CD14-positive monocyte (primary cell): ENCODE data around the gene APLN. TPM values are rescaled to one million over a fixed set of nuclear protein-coding genes. Genes with fewer than 3 reads are reported as not detected.

Source experiments
- DNase-seq, 3 donors: peaks; one replicate each; pipeline ENCODE4 v3.0.0-alpha.2; 2011 to 2022
- H2AFZ ChIP-seq: 2 replicates; pipeline ENCODE4 v1.6.0; 2012; ENCODE audit warnings: mild to moderate bottlenecking, low read depth, low read length, inconsistent platforms; ENCODE audit not compliant: insufficient read depth, poor library complexity, severe bottlenecking
- H3K27ac ChIP-seq, 2 donors: 1 replicate in 1 of 2; 2 replicates in 1 of 2; pipeline ENCODE4 v1.5.1; 2012 to 2013; ENCODE audit warnings: low read length in 2 of 2, control low read depth in 1 of 2, inconsistent platforms in 1 of 2, low read depth in 1 of 2, mild to moderate bottlenecking in 1 of 2
- H3K27me3 ChIP-seq, 2 donors: one replicate each; pipeline versions ENCODE4 v1.6.0 to v1.6.1; 2011 to 2013; ENCODE audit warnings: low read length in 2 of 2; ENCODE audit not compliant: control insufficient read depth in 2 of 2, insufficient read depth in 2 of 2
- H3K36me3 ChIP-seq, 2 donors: replicated peaks in 1 of 2; 1 replicate in 1 of 2; 2 replicates in 1 of 2; pipeline versions ENCODE4 v1.5.1 to v1.6.1; 2012 to 2013; ENCODE audit warnings: low read length in 2 of 2, control low read depth in 1 of 2, inconsistent platforms in 1 of 2, mild to moderate bottlenecking in 1 of 2; ENCODE audit not compliant: insufficient read depth in 2 of 2, control insufficient read depth in 1 of 2
- H3K4me1 ChIP-seq, 2 donors: 1 replicate in 1 of 2; 2 replicates in 1 of 2; pipeline versions ENCODE4 v1.5.1 to v1.6.1; 2012 to 2013; ENCODE audit warnings: low read length in 2 of 2, control low read depth in 1 of 2, inconsistent platforms in 1 of 2, mild to moderate bottlenecking in 1 of 2, moderate library complexity in 1 of 2; ENCODE audit not compliant: insufficient read depth in 2 of 2, control insufficient read depth in 1 of 2
- H3K4me2 ChIP-seq: replicated peaks from 2 replicates; pipeline ENCODE3; 2012; ENCODE audit warnings: low read length, moderate library complexity, mild to moderate bottlenecking; ENCODE audit not compliant: poor library complexity, severe bottlenecking; ENCODE audit errors: extremely low read depth
- H3K4me3 ChIP-seq, 3 experiments: fragments of 200-600 bp in 1 of 3; sonication (generic) in 1 of 3; replicated peaks in 1 of 3; 1 replicate in 2 of 3; 2 replicates in 1 of 3; pipeline ENCODE4 v1.5.1; 2011 to 2013; ENCODE audit warnings: low read length in 3 of 3, mild to moderate bottlenecking in 3 of 3, control low read depth in 2 of 3, low read depth in 2 of 3, inconsistent platforms in 1 of 3, moderate library complexity in 1 of 3
- H3K79me2 ChIP-seq: 2 replicates; pipeline ENCODE4 v1.6.0; 2012; ENCODE audit warnings: mild to moderate bottlenecking, control low read depth, inconsistent platforms, low read length, moderate library complexity; ENCODE audit not compliant: insufficient read depth
- H3K9ac ChIP-seq: 2 replicates; pipeline ENCODE4 v1.6.0; 2017; ENCODE audit warnings: low read length, mild to moderate bottlenecking; ENCODE audit not compliant: insufficient read depth, poor library complexity, severe bottlenecking
- H3K9me3 ChIP-seq, 2 donors: replicated peaks in 1 of 2; 1 replicate in 1 of 2; 2 replicates in 1 of 2; pipeline versions ENCODE4 v1.5.1 to v1.6.1; 2012 to 2013; ENCODE audit warnings: low read length in 2 of 2, control low read depth in 1 of 2; ENCODE audit not compliant: control insufficient read depth in 1 of 2, insufficient read depth in 1 of 2
- H4K20me1 ChIP-seq: 2 replicates; pipeline ENCODE4 v1.6.0; 2012; ENCODE audit warnings: mild to moderate bottlenecking, low read length, control low read depth, moderate library complexity; ENCODE audit not compliant: insufficient read depth
- H3K27ac Mint-ChIP-seq, 7 donors: one replicate each; pipeline ENCODE4 v1.8.0; 2020; ENCODE audit warnings: mild to moderate bottlenecking in 7 of 7, mixed read lengths in 7 of 7, moderate library complexity in 6 of 7, inconsistent platforms in 2 of 7
- H3K27me3 Mint-ChIP-seq, 3 donors: one replicate each; pipeline ENCODE4 v1.8.0; 2021 to 2022; ENCODE audit warnings: low read depth in 3 of 3, mild to moderate bottlenecking in 3 of 3, mixed read lengths in 3 of 3, moderate library complexity in 3 of 3, inconsistent platforms in 1 of 3
- H3K36me3 Mint-ChIP-seq, 2 donors: one replicate each; pipeline ENCODE4 v1.8.0; 2020; ENCODE audit warnings: mixed read lengths in 2 of 2, inconsistent platforms in 1 of 2, mild to moderate bottlenecking in 1 of 2
- H3K4me1 Mint-ChIP-seq: one replicate; pipeline ENCODE4 v1.8.0; 2020; ENCODE audit warnings: mild to moderate bottlenecking, mixed read lengths
- H3K4me3 Mint-ChIP-seq, 2 donors: one replicate each; pipeline ENCODE4 v1.8.0; 2020; ENCODE audit warnings: mild to moderate bottlenecking in 2 of 2, mixed read lengths in 2 of 2, moderate library complexity in 1 of 2
- H3K9me3 Mint-ChIP-seq, 7 donors: one replicate each; pipeline ENCODE4 v1.8.0; 2020 to 2022; ENCODE audit warnings: mixed read lengths in 7 of 7, mild to moderate bottlenecking in 6 of 7, moderate library complexity in 6 of 7, inconsistent platforms in 2 of 7
- CTCF ChIP-seq: fragments of 200-600 bp; IDR thresholded peaks from one replicate; pipeline ENCODE4 v1.8.0; 2022; ENCODE audit warnings: antibody characterized with exemption, mild to moderate bottlenecking
- WGBS: methylation state at CpG from one replicate; pipeline ENCODE4 v1.1.5; 2013; ENCODE audit warnings: missing lambda C conversion rate; ENCODE audit not compliant: insufficient coverage; 5-methylcytosine and 5-hydroxymethylcytosine counted together
- intact Hi-C, 2 donors: fragments of 100-400 bp; cut with micrococcal nuclease; formaldehyde crosslinking; loops; one replicate each; pipeline versions ENCODE4 v1.15.0 to v1.15.1; 2023
- polyA plus RNA-seq, 3 donors: library from polyadenylated mRNA; depleted of rRNA in 1 of 3; unstranded in 2 of 3; stranded (reverse) in 1 of 3; fragments of 300-500 nt in 2 of 3; fragments of >200 nt in 1 of 3; fragmentation: Illumina TruSeq in 2 of 3; gene quantifications; 1 replicate in 2 of 3; 2 replicates in 1 of 3; pipeline ENCODE4 v1.2.3, GENCODE V29; 2012 to 2021

Gene APLN
- polyA plus RNA-seq, 3 donors, result 0.03 TPM; not detected in 2

DNA sequence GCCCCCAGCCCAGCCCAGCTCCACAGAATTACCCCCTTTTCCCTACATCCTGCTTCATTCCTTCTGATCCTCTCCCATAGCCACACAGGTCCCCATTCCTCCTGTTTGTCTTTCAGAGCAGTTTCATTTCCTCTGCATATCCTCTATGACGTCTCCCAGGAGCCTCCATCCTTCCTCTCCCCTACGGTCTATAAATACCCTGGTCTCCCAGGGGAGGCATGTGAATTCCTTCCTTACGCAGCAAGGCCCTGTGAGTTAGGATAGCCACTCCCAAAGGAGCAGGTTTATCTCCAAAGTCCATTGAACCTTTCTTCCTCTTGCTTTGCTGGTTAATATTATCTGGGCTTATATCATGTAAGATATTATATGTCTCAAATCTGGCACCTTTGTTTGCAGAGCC lies 8.4 kb upstream of the APLN start:
- Histone ChIP-seq H3K4me2 (no peak overlapping the region), H3K27me3 (peaks cover 0 to 2% of the 10 kb centered on the region in 2 donors), H3K27ac (no peak overlapping the region), H3K36me3 (no peaks in the 10 kb centered on the region), H4K20me1 (no peaks in the 10 kb centered on the region), H3K4me1 (no peaks in the 10 kb centered on the region), H3K79me2 (no peaks in the 10 kb centered on the region), H3K9me3 (no peaks in the 10 kb centered on the region), H3K9ac (no peak overlapping the region), H2AFZ (no peak overlapping the region), H3K4me3 (no peak overlapping the region)
- Mint-ChIP-seq H3K27ac (no peak overlapping the region), H3K27me3 (peaks cover 0 to 8% (median 3%) of the 10 kb centered on the region in 3 donors), H3K36me3 (no peaks in the 10 kb centered on the region), H3K4me3 (no peak overlapping the region), H3K4me1 (peaks cover 10% of the 10 kb centered on the region), H3K9me3 (peaks cover 3 to 9% (median 5%) of the 10 kb centered on the region in 7 donors)
- no peak for TF ChIP-seq CTCF
- DNase-seq, result no peak
- WGBS, result no CpG with 5 or more reads among the region's 3 CpGs
- intact Hi-C loops, result no loop called here

GRCh38 chrX:129661369-129661768 lies 6.6 kb upstream of the APLN start:
- Histone ChIP-seq H3K4me1 (no peaks in the 10 kb centered on the region), H2AFZ (no peak overlapping the region), H3K9me3 (no peaks in the 10 kb centered on the region), H3K9ac (no peak overlapping the region), H3K27ac (no peak overlapping the region), H4K20me1 (no peaks in the 10 kb centered on the region), H3K4me3 (no peak overlapping the region), H3K36me3 (no peaks in the 10 kb centered on the region), H3K4me2 (no peak overlapping the region), H3K27me3 (peaks cover under 1 to 2% of the 10 kb centered on the region in 2 donors), H3K79me2 (no peaks in the 10 kb centered on the region)
- no peak for TF ChIP-seq CTCF
- Mint-ChIP-seq H3K9me3 (peaks cover 0 to 7% (median 5%) of the 10 kb centered on the region in 7 donors), H3K4me3 (no peak overlapping the region), H3K27ac (no peak overlapping the region), H3K36me3 (no peaks in the 10 kb centered on the region), H3K27me3 (peaks cover 0 to 12% (median 7%) of the 10 kb centered on the region in 3 donors), H3K4me1 (peaks cover 10% of the 10 kb centered on the region)
- WGBS, result no CpG with 5 or more reads among the region's 1 CpG
- intact Hi-C loops, result no loop called here
- DNase-seq, result no peak
